K562 (cell line): ENCODE measurements around the gene SH2B2. TPM values are rescaled to one million over a fixed set of nuclear protein-coding genes. Genes with fewer than 3 reads are reported as not detected.
"Not testable (repeated sequence)": the region's sequence is repeated elsewhere in the genome, so short reads cannot be mapped to it uniquely, and the experiment has no call there.

Source experiments
- ATF1 ChIP-seq, 2 experiments: fragments of 450-650 bp in 1 of 2; IDR thresholded peaks; 2 replicates each; pipeline ENCODE4 v1.6.1; 2016; ENCODE audit warnings: missing compliant biosample characterization in 1 of 2, missing genetic modification characterization in 1 of 2
- CBX3 ChIP-seq, 2 experiments: IDR thresholded peaks; 1 replicate in 1 of 2; 2 replicates in 1 of 2; pipeline ENCODE4 v1.6.1; 2012; ENCODE audit warnings: inconsistent platforms in 2 of 2, low read length in 2 of 2, borderline replicate concordance in 1 of 2, control low read depth in 1 of 2
- ETS1 ChIP-seq: conservative IDR thresholded peaks from 2 replicates; pipeline ENCODE4 v1.6.1; 2011; ENCODE audit warnings: low read depth, mild to moderate bottlenecking, low read length; ENCODE audit not compliant: control insufficient read depth
- HDAC1 ChIP-seq, 2 experiments: fragments of 450-650 bp; IDR thresholded peaks; 2 replicates each; pipeline ENCODE4 v1.6.1; 2016 to 2017; ENCODE audit warnings: inconsistent platforms in 1 of 2, mild to moderate bottlenecking in 1 of 2, moderate library complexity in 1 of 2
- HMGN3 ChIP-seq: IDR thresholded peaks from 2 replicates; pipeline ENCODE4 v1.6.1; 2011; ENCODE audit warnings: borderline replicate concordance, low read depth, mild to moderate bottlenecking, mixed read lengths, low read length; ENCODE audit not compliant: insufficient read length; ENCODE audit errors: extremely low read depth
- MTA3 ChIP-seq: fragments of 450-650 bp; formaldehyde crosslinking; IDR thresholded peaks from 2 replicates; pipeline ENCODE4 v1.6.1; 2017; ENCODE audit warnings: mild to moderate bottlenecking, borderline replicate concordance
- RB1 ChIP-seq: fragments of 450-650 bp; IDR thresholded peaks from 2 replicates; pipeline ENCODE4 v1.6.1; 2017; ENCODE audit warnings: low read depth, mild to moderate bottlenecking
- SAP30 ChIP-seq: fragments of 200-600 bp; sonication (generic); IDR thresholded peaks from 2 replicates; pipeline ENCODE4 v1.6.1; 2012; ENCODE audit warnings: borderline replicate concordance, low read depth, mild to moderate bottlenecking, moderate library complexity, low read length, control low read depth, inconsistent platforms; ENCODE audit not compliant: insufficient read depth, poor library complexity, severe bottlenecking
- SUPT5H ChIP-seq: fragments of 450-650 bp; IDR thresholded peaks from 2 replicates; pipeline ENCODE4 v1.6.1; 2016
- THAP12 ChIP-seq: fragments of 250-450 bp; sonication (Bioruptor Pico); IDR thresholded peaks from 2 replicates; pipeline ENCODE4 v1.9.0; 2021; ENCODE audit warnings: mild to moderate bottlenecking, inconsistent platforms
- polyA plus RNA-seq, 8 experiments: library from polyadenylated mRNA; depleted of rRNA in 4 of 8; stranded (reverse) in 5 of 8; unstranded in 3 of 8; fragments of >200 nt; fragmentation: Nextera tagmentation in 2 of 8; fragmentation: Illumina TruSeq in 1 of 8; extraction: Ambion mirVana in 2 of 8; extraction: Trizol in 1 of 8; gene quantifications; 2 replicates each; pipeline versions ENCODE4 v1.2.1 to v1.2.3, GENCODE V29; 2011 to 2014; ENCODE audit warnings: inconsistent platforms in 1 of 8, missing spikeins in 1 of 8
- total RNA-seq, 7 experiments: library from RNA; depleted of rRNA in 6 of 7; stranded (reverse); fragments of >200 nt in 6 of 7; fragmentation: Illumina TruSeq in 2 of 7; extraction: Trizol in 2 of 7; gene quantifications; 2 replicates each; pipeline versions ENCODE4 v1.2.1 to v1.2.3, GENCODE V29; 2011 to 2021; ENCODE audit warnings: low replicate concordance in 1 of 7
- TF ChIP-seq, protein P1 (sequence below), 2 experiments: fragments of 450-650 bp in 1 of 2; sonication (generic) in 1 of 2; formaldehyde crosslinking in 1 of 2; IDR thresholded peaks; 2 replicates each; pipeline versions ENCODE4 v1.7.1 to v1.9.0; 2016 to 2022; ENCODE audit warnings: inconsistent platforms in 1 of 2, mild to moderate bottlenecking in 1 of 2, missing genetic modification reagents in 1 of 2

Gene SH2B2
- total and polyA plus RNA-seq, 9 of the 15 experiments (the other 6 are each of a cell fraction or from before 2014, with no cell fraction given), result 0.03 to 0.89 (median 0.07) TPM; not detected in 4

DNA sequence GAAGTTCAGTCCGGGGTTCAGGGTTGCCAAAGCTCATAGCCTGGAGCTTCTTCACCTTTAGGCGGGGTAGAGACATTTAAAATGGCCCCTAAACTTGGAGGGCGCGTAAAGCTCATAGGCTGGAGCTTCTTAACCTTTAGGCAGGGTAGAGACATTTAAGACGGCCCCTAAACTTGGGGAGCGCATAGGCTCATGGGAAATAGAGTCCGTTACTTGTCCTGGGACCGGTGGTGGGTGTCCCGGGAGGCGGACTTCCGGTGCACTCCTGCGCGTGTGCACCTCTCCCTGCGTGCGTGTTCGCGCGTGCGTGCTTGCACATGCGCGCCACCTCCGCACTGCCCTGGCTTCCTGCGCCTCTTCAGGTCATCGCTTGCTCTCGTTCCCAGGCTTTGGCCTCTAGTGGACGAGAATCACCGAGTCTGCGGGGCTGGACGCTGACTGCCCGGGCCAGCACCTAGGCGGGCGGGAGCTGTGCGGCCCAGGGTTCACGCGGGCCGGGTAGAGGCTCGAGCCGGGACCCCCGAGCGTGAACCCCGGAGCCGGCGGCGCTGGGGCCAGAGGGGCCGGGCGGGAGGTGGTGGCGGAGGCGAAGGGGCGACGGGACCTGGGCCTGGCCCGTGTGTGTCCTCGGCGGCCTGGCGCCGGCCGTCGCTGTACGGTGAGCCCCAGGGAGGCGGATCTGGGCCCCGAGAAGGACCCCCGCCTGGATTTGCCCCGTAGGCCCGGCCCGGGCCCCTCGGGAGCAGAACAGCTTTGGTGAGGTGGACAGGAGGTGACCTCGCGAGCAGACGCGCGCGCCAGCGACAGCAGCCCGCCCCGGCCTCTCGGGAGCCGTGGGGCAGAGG lies 77.1 kb downstream of the SH2B2 start (continued):
- TF ChIP-seq, protein P1, sequence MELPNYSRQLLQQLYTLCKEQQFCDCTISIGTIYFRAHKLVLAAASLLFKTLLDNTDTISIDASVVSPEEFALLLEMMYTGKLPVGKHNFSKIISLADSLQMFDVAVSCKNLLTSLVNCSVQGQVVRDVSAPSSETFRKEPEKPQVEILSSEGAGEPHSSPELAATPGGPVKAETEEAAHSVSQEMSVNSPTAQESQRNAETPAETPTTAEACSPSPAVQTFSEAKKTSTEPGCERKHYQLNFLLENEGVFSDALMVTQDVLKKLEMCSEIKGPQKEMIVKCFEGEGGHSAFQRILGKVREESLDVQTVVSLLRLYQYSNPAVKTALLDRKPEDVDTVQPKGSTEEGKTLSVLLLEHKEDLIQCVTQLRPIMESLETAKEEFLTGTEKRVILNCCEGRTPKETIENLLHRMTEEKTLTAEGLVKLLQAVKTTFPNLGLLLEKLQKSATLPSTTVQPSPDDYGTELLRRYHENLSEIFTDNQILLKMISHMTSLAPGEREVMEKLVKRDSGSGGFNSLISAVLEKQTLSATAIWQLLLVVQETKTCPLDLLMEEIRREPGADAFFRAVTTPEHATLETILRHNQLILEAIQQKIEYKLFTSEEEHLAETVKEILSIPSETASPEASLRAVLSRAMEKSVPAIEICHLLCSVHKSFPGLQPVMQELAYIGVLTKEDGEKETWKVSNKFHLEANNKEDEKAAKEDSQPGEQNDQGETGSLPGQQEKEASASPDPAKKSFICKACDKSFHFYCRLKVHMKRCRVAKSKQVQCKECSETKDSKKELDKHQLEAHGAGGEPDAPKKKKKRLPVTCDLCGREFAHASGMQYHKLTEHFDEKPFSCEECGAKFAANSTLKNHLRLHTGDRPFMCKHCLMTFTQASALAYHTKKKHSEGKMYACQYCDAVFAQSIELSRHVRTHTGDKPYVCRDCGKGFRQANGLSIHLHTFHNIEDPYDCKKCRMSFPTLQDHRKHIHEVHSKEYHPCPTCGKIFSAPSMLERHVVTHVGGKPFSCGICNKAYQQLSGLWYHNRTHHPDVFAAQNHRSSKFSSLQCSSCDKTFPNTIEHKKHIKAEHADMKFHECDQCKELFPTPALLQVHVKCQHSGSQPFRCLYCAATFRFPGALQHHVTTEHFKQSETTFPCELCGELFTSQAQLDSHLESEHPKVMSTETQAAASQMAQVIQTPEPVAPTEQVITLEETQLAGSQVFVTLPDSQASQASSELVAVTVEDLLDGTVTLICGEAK (IDR thresholded peaks at IDR 0.05), result peak; percentile 92
- TF ChIP-seq, protein P1 (CRISPR knock-in tag; IDR thresholded peaks at IDR 0.05), result not testable (repeated sequence)
- TF ChIP-seq MTA3 (0 out of 2 replicates have a peak, but pooled peaks have one; percentile 13), RB1 (peak; percentile 70), SAP30 (peak; percentile 41), CBX3 (IDR thresholded peaks at IDR 0.05; ENCODE audit: borderline replicate concordance in 1 of 2, low read length in 2 of 2) (peak in 1 of 2 experiments; percentile 38; a peak in 1 of 3 replicates), HMGN3 (peak; percentile 17), ETS1 (peak; percentile 81), THAP12 (CRISPR knock-in tag) (peak; percentile 88), SUPT5H (peak; percentile 81), HDAC1 (IDR thresholded peaks at IDR 0.05) (peak in 1 of 2 experiments; percentile 73; a peak in 2 of 4 replicates), ATF1 (tag; IDR thresholded peaks at IDR 0.05) (peak; percentile 76)
- not testable (repeated sequence) for TF ChIP-seq ATF1 (CRISPR knock-in tag; IDR thresholded peaks at IDR 0.05)
